ENCODE measurements around the gene ANKRD31. TPM values are rescaled to one million over a fixed set of nuclear protein-coding genes. Genes with fewer than 3 reads are reported as not detected.
"Not testable (repeated sequence)": the region's sequence is repeated elsewhere in the genome, so short reads cannot be mapped to it uniquely, and the experiment has no call there.

Gene ANKRD31
- total RNA-seq, 4 donors from 2014 or later, result 0.12 to 0.79 (median 0.37) TPM

DNA sequence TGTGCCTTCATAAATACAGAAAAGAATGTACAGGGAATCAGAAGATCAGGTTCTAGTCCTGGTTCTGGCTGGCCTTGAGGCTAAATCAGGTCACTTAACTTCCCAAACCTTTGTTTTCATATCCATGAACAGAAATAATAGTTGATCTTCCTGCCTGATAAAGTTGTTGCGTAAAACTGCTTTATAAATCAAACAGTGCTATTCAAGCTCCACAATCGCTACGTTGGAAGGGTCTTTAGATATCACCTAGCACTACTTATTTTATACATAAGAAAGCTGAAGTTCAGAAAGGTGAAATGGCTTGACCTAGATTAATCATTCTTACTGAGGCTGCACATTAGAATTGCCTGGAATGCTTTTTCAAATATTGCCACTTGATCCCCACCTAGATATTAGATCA is 148.0 kb downstream of the ANKRD31 start:
- ATAC-seq (ENCODE audit: low FRiP score) (no peak), DNase-seq (ENCODE audit: low spot score) (no peak)
- TF ChIP-seq, protein P1, sequence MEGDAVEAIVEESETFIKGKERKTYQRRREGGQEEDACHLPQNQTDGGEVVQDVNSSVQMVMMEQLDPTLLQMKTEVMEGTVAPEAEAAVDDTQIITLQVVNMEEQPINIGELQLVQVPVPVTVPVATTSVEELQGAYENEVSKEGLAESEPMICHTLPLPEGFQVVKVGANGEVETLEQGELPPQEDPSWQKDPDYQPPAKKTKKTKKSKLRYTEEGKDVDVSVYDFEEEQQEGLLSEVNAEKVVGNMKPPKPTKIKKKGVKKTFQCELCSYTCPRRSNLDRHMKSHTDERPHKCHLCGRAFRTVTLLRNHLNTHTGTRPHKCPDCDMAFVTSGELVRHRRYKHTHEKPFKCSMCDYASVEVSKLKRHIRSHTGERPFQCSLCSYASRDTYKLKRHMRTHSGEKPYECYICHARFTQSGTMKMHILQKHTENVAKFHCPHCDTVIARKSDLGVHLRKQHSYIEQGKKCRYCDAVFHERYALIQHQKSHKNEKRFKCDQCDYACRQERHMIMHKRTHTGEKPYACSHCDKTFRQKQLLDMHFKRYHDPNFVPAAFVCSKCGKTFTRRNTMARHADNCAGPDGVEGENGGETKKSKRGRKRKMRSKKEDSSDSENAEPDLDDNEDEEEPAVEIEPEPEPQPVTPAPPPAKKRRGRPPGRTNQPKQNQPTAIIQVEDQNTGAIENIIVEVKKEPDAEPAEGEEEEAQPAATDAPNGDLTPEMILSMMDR (IDR thresholded peaks at IDR 0.05), result no peak

DNA sequence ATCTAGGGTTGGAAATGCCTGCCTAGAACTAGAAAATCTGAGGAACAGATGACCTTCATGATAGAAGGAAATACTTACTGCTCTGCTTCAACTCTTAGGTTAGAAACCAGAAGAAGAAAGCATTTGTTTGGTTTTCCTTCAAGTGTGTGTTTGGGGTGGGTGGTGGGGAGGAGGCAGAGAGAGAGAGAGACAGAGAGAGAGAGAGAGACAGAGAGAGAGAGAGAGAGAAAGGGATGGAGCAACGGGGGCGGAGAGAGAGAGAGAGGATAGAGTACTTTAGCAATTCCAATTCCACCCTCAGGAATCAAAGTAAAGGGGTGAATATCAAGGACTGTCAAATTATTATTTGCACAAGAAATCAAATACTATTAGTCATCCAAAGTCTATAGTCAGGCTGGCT is 155.2 kb downstream of the ANKRD31 start:
- no peak for DNase-seq (ENCODE audit: low spot score)
- no peak for ATAC-seq (ENCODE audit: low FRiP score)
- TF ChIP-seq, protein P1 (IDR thresholded peaks at IDR 0.05), result no peak

DNA sequence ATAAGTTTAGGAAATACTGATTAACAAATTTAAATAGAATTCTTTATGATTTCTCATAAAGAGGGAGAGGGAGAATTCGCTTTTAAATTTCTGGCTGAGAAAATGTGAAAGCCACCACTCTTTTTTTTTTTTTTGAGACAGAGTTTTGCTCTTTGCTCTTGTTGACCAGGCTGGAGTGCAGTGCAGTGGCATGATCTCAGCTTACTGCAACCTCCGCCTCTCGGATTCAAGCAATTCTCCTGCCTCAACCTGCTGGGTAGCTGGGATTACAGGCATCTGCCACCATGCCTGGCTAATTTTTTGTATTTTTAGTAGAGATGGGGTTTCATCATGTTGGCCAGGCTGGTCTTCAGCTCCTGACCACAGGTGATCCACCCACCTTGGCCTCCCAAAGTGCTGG is 157.3 kb downstream of the ANKRD31 start:
- ATAC-seq (ENCODE audit: low FRiP score); DNase-seq (ENCODE audit: low spot score): not testable (repeated sequence)

DNA sequence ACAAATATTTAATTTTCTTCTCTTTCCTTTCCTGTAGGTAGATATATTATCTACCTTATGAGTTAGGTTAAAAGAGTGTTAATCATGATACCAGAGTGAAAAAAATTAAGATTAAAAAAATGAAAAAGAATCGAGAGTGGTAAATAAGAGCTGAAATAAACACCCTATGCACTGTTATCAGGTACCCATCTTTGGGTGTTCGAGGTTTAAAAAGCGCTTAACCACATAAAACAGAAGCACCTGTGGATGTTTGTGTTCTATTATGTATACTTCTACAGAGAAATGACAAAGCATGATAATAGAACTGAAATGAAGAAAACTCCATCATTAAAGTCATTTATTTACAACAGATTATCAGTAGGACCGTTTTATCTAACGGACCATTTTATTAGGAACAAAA is 158.7 kb downstream of the ANKRD31 start:
- ATAC-seq (ENCODE audit: low FRiP score) (no peak), DNase-seq (ENCODE audit: low spot score) (no peak)
- TF ChIP-seq, protein P1 (IDR thresholded peaks at IDR 0.05), result no peak

DNA sequence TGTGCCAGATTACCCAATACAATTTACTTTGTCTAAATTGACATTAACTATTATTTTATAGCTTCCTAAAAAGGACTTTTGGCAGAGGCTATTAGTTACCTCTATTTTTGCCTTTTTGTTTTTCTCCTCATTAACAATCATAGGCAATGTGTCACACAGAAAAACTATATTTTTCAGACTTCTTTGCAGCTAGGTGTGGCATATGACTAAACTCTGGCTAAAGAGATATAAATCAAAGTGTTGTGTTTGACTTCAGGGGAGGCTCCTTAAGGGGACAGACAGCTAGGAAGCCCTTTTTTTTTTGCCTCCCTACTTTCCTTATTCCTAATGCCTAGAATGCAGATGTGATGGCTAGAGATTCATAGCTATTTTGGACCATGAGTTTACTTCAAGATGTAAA is 164.6 kb downstream of the ANKRD31 start:
- ATAC-seq (ENCODE audit: low FRiP score) (no peak), DNase-seq (ENCODE audit: low spot score) (no peak)
- TF ChIP-seq, protein P1 (IDR thresholded peaks at IDR 0.05), result no peak

DNA sequence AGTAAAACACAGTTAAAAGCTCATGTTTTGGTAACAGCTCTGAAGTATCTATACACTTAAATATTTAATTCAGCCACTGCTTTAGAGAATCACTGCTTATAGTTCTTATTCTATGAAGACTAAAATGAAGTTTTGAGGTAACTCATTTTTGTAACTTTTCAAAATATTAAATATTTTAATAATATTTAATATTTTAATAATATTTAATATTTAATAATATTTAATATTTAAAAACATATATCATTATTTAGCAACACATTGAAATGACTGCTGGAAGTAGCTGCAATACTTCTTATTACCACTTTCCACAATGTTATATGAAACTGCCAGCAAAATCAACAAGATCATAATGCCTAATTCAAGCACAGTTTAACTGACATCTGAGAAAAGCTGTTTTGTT is 165.6 kb downstream of the ANKRD31 start:
- TF ChIP-seq, protein P1 (IDR thresholded peaks at IDR 0.05), result no peak
- DNase-seq (ENCODE audit: low spot score), result no peak
- ATAC-seq (ENCODE audit: low FRiP score), result no peak

DNA sequence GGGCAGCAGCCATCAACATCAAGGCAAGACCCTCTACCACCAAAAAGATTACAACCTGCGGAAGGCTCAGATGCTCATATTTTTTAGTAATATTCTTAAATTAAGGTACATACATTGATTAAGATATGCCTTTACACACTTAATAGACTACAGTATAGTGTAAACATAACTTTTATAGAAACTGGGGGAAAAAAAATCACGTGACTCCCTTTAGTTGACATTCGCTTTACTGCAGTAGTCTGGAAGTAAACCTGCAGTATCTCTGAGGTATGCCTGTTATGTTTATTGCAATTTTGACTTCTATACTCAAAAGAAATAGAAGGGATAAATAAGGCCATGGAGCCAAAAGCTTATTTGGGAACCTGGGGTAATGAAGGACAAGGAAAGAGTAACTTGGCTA is 169.2 kb downstream of the ANKRD31 start:
- ATAC-seq (ENCODE audit: low FRiP score), result no peak
- TF ChIP-seq, protein P1 (IDR thresholded peaks at IDR 0.05), result no peak
- DNase-seq (ENCODE audit: low spot score), result no peak
